Endodermal cell (in vitro differentiated cells): ENCODE measurements around the gene NKRF. TPM values are rescaled to one million over a fixed set of nuclear protein-coding genes. Genes with fewer than 3 reads are reported as not detected.

Experiments used
- DNase-seq: peaks from one replicate; pipeline ENCODE4 v3.0.0-alpha.2; 2017
- H3K27ac ChIP-seq: 2 replicates; pipeline ENCODE4 v1.5.1; 2013; ENCODE audit warnings: mild to moderate bottlenecking, low read depth, low read length, moderate library complexity
- H3K27me3 ChIP-seq: 2 replicates; pipeline ENCODE4 v1.6.1; 2013; ENCODE audit warnings: mild to moderate bottlenecking, low read length, moderate library complexity; ENCODE audit not compliant: insufficient read depth, control insufficient read depth, poor library complexity, severe bottlenecking
- H3K36me3 ChIP-seq: 2 replicates; pipeline ENCODE4 v1.7.0; 2013; ENCODE audit warnings: mild to moderate bottlenecking, low read length, moderate library complexity; ENCODE audit not compliant: control insufficient read depth, insufficient read depth
- H3K4me1 ChIP-seq: one replicate; pipeline ENCODE4 v1.7.0; 2013; ENCODE audit warnings: low read length; ENCODE audit not compliant: control insufficient read depth, insufficient read depth
- H3K4me3 ChIP-seq: 2 replicates; pipeline ENCODE4 v1.5.1; 2013; ENCODE audit warnings: mild to moderate bottlenecking, low read length, moderate library complexity
- H3K9ac ChIP-seq: 2 replicates; pipeline ENCODE4 v1.6.1; 2013; ENCODE audit warnings: mild to moderate bottlenecking, low read length, moderate library complexity; ENCODE audit not compliant: poor library complexity, severe bottlenecking; ENCODE audit errors: extremely low read depth
- H3K9me3 ChIP-seq: 2 replicates; pipeline ENCODE4 v1.6.1; 2013; ENCODE audit warnings: mild to moderate bottlenecking, low read length, moderate library complexity; ENCODE audit not compliant: control insufficient read depth
- H3K27ac Mint-ChIP-seq: 2 replicates; pipeline ENCODE4 v1.8.0; 2020; ENCODE audit warnings: mixed read lengths
- H3K27me3 Mint-ChIP-seq: 2 replicates; pipeline ENCODE4 v1.8.0; 2021; ENCODE audit warnings: mild to moderate bottlenecking, mixed read lengths; ENCODE audit not compliant: insufficient read depth
- H3K36me3 Mint-ChIP-seq: 2 replicates; pipeline ENCODE4 v1.8.0; 2020; ENCODE audit warnings: low read depth, mixed read lengths
- H3K4me1 Mint-ChIP-seq: 2 replicates; pipeline ENCODE4 v1.8.0; 2020; ENCODE audit warnings: mixed read lengths
- H3K4me3 Mint-ChIP-seq: 2 replicates; pipeline ENCODE4 v1.8.0; 2020; ENCODE audit warnings: mild to moderate bottlenecking, moderate library complexity, mixed read lengths
- H3K9me3 Mint-ChIP-seq: 2 replicates; pipeline ENCODE4 v1.8.0; 2020; ENCODE audit warnings: mild to moderate bottlenecking, mixed read lengths
- WGBS, 2 experiments: methylation state at CpG; one replicate each; pipeline versions ENCODE4 v1.1.5 to v1.1.7; 2013; ENCODE audit warnings: missing lambda C conversion rate in 2 of 2, mixed read lengths in 1 of 2; ENCODE audit not compliant: insufficient coverage in 1 of 2, insufficient read length in 1 of 2; 5-methylcytosine and 5-hydroxymethylcytosine counted together
- total RNA-seq, 2 donors: library from RNA; stranded (reverse); fragmentation: NEBNext Ultra II Directional in 1 of 2; extraction: Animal tissue kit (Norgen Biotek cat#: 25700) in 1 of 2; gene quantifications; 2 replicates in 1 of 2; 3 replicates in 1 of 2; pipeline ENCODE4 v1.2.1, GENCODE V29; 2021
- TF ChIP-seq, protein P1 (sequence below): fragments of 200-600 bp; sonication (generic); conservative IDR thresholded peaks from 2 replicates; pipeline ENCODE4 v1.5.0; 2021; ENCODE audit warnings: antibody characterized with exemption, mild to moderate bottlenecking

NKRF gene
- total RNA-seq, 2 donors from 2014 or later, result 14.3 to 15.8 TPM

DNA sequence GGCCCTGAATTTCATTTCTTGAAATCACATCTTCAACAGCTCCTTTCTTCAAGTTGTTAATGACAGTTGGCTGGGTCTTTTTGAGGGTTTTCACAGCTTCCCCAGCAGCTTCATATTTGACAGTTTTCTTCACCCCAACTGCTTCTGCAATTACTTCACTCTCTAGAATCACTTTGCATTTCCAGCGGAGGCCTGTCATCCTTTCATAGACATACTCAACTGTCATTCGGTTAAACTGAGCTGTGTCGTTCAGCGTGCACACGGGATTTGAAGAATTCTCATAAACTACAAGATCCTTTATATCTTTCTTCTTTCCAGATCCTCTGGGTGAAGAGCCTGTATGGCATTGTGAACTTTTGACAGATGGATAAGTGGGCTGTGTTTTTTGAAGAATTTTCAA lies 16.4 kb downstream of the NKRF start:
- Mint-ChIP-seq H3K4me1 (no peaks in the 10 kb centered on the region), H3K36me3 (peaks cover 33% of the 10 kb centered on the region), H3K27me3 (no peaks in the 10 kb centered on the region), H3K4me3 (no peak overlapping the region), H3K27ac (no peak overlapping the region), H3K9me3 (peaks cover 34% of the 10 kb centered on the region)
- 86 to 97% methylated on average over 1 to 5 of the region's 5 CpGs for WGBS, 2 experiments
- H3K9me3 ChIP-seq, result no peaks in the 10 kb centered on the region
- no peak overlapping the region for H3K4me3 ChIP-seq
- no peaks in the 10 kb centered on the region for H3K4me1 ChIP-seq
- peaks cover 40% of the 10 kb centered on the region for H3K36me3 ChIP-seq
- TF ChIP-seq, protein P1, sequence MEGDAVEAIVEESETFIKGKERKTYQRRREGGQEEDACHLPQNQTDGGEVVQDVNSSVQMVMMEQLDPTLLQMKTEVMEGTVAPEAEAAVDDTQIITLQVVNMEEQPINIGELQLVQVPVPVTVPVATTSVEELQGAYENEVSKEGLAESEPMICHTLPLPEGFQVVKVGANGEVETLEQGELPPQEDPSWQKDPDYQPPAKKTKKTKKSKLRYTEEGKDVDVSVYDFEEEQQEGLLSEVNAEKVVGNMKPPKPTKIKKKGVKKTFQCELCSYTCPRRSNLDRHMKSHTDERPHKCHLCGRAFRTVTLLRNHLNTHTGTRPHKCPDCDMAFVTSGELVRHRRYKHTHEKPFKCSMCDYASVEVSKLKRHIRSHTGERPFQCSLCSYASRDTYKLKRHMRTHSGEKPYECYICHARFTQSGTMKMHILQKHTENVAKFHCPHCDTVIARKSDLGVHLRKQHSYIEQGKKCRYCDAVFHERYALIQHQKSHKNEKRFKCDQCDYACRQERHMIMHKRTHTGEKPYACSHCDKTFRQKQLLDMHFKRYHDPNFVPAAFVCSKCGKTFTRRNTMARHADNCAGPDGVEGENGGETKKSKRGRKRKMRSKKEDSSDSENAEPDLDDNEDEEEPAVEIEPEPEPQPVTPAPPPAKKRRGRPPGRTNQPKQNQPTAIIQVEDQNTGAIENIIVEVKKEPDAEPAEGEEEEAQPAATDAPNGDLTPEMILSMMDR, result no peak
- H3K27ac ChIP-seq, result no peak overlapping the region
- H3K9ac ChIP-seq, result no peak overlapping the region
- DNase-seq, result no peak
- H3K27me3 ChIP-seq, result no peaks in the 10 kb centered on the region

DNA sequence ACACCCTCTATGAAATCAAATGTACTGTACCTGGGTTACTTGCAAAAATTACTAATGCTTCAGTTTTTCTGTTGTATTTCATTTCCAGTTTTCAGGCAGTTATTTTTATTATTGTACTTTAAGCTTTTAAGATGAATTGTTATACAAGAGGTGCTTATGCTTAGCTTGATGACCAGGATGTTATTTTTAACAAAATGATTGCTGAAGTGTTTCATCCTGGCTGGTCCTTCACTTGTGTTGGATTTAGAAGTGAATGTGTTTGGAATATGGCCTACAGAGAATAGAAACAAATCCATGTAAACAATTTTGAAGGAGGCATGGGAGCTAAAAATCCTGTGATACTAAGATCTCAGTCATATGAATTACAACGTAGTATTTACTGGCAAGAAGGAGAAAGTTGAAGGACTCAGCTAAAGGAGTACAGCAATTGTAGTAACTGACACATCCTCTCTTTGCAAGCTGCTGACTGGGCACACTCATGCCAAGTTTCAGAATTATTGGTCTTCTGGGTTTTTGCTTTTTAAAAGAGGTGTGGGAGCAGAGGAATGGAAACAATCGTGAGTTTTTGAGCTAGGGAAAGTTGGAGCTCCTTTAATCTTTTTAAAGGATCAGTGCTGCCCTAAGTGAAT lies 22.7 kb downstream of the NKRF start:
- no peaks in the 10 kb centered on the region for H3K9me3 ChIP-seq

GRCh38 chrX:119579414-119579813 lies 26.8 kb downstream of the NKRF start:
- H3K27me3 ChIP-seq, result no peaks in the 10 kb centered on the region
- H3K36me3 Mint-ChIP-seq, result peaks cover 7% of the 10 kb centered on the region

More for the DNA sequence above, 22.7 kb downstream of the NKRF start:
- H3K27me3 Mint-ChIP-seq, result no peaks in the 10 kb centered on the region
- Histone ChIP-seq H3K27me3 (no peaks in the 10 kb centered on the region), H3K4me3 (no peak overlapping the region), H3K9ac (no peak overlapping the region), H3K36me3 (peaks cover 24% of the 10 kb centered on the region), H3K4me1 (no peaks in the 10 kb centered on the region), H3K27ac (no peak overlapping the region)
- H3K4me1 Mint-ChIP-seq, result no peaks in the 10 kb centered on the region
- no peak overlapping the region for H3K27ac Mint-ChIP-seq
- H3K36me3 Mint-ChIP-seq, result peaks cover 5% of the 10 kb centered on the region
- TF ChIP-seq, protein P1, result no peak
- 100% methylated on average over 2 of the region's 2 CpGs for WGBS, 2 experiments
- no peak overlapping the region for H3K4me3 Mint-ChIP-seq
- no peak for DNase-seq
- H3K9me3 Mint-ChIP-seq, result peaks cover 25% of the 10 kb centered on the region

More at GRCh38 chrX:119579414-119579813, 26.8 kb downstream of the NKRF start:
- H3K27ac ChIP-seq, result no peak overlapping the region
- Mint-ChIP-seq H3K27ac (no peak overlapping the region), H3K9me3 (peaks cover 28% of the 10 kb centered on the region), H3K27me3 (no peaks in the 10 kb centered on the region), H3K4me3 (no peak overlapping the region), H3K4me1 (no peaks in the 10 kb centered on the region)
- H3K4me3 ChIP-seq, result no peak overlapping the region
- TF ChIP-seq, protein P1, result no peak
- H3K36me3 ChIP-seq, result peaks cover 37% of the 10 kb centered on the region
- no peak for DNase-seq
- no peaks in the 10 kb centered on the region for H3K9me3 ChIP-seq
- H3K4me1 ChIP-seq, result no peaks in the 10 kb centered on the region
- H3K9ac ChIP-seq, result no peak overlapping the region
